Fibroblast of lung (primary cell): ENCODE data around the gene ADAM23. TPM values are rescaled to one million over a fixed set of nuclear protein-coding genes. Genes with fewer than 3 reads are reported as not detected.

Experiments used
- DNase-seq, 2 donors: peaks; one replicate each; pipeline versions ENCODE4 v3.0.0 to v3.0.0-alpha.2; 2010; ENCODE audit warnings: low read depth in 2 of 2
- H2AFZ ChIP-seq: 2 replicates; pipeline ENCODE4 v1.5.1; 2012; ENCODE audit warnings: low read length, control low read depth, inconsistent platforms
- H3K27ac ChIP-seq: 2 replicates; pipeline ENCODE4 v1.5.1; 2011; ENCODE audit warnings: low read length, control low read depth; ENCODE audit not compliant: insufficient read depth
- H3K27me3 ChIP-seq: 2 replicates; pipeline ENCODE4 v1.5.1; 2011; ENCODE audit warnings: mild to moderate bottlenecking, low read length; ENCODE audit not compliant: control insufficient read depth, insufficient read depth
- H3K36me3 ChIP-seq: 2 replicates; pipeline ENCODE4 v1.5.1; 2011; ENCODE audit warnings: low read length; ENCODE audit not compliant: control insufficient read depth, insufficient read depth
- H3K4me1 ChIP-seq: 2 replicates; pipeline ENCODE4 v1.5.1; 2011; ENCODE audit warnings: low read length; ENCODE audit not compliant: control insufficient read depth, insufficient read depth; ENCODE audit errors: extremely low read depth
- H3K4me2 ChIP-seq: 2 replicates; pipeline ENCODE4 v1.5.1; 2011; ENCODE audit warnings: low read length, control low read depth; ENCODE audit not compliant: insufficient read depth; ENCODE audit errors: extremely low read depth
- H3K4me3 ChIP-seq, 4 experiments: fragments of 200-600 bp in 1 of 4; sonication (generic) in 1 of 4; replicated peaks in 1 of 4; 2 replicates each; pipeline ENCODE4 v1.5.1; 2011 to 2016; ENCODE audit warnings: low read length in 4 of 4, low read depth in 3 of 4, mild to moderate bottlenecking in 3 of 4, control low read depth in 2 of 4, inconsistent platforms in 1 of 4, mixed read lengths in 1 of 4; ENCODE audit not compliant: insufficient read depth in 1 of 4; ENCODE audit errors: control extremely low read depth in 1 of 4
- H3K79me2 ChIP-seq: 2 replicates; pipeline ENCODE4 v1.5.1; 2012; ENCODE audit warnings: mild to moderate bottlenecking, low read length, inconsistent platforms; ENCODE audit not compliant: control insufficient read depth, insufficient read depth
- H3K9ac ChIP-seq: 2 replicates; pipeline ENCODE4 v1.5.1; 2011; ENCODE audit warnings: mild to moderate bottlenecking, low read length, control low read depth; ENCODE audit not compliant: insufficient read depth
- H3K9me3 ChIP-seq: 2 replicates; pipeline ENCODE4 v1.5.1; 2012; ENCODE audit warnings: low read depth, low read length; ENCODE audit not compliant: control insufficient read depth, insufficient read depth
- H4K20me1 ChIP-seq: 2 replicates; pipeline ENCODE4 v1.5.1; 2011; ENCODE audit warnings: low read length; ENCODE audit not compliant: control insufficient read depth, insufficient read depth; ENCODE audit errors: extremely low read depth
- EZH2 ChIP-seq: IDR thresholded peaks from 2 replicates; pipeline ENCODE4 v1.5.1; 2012; ENCODE audit warnings: low read length, control low read depth, mild to moderate bottlenecking; ENCODE audit errors: missing control alignments
- polyA plus RNA-seq, 2 donors: library from polyadenylated mRNA; depleted of rRNA in 1 of 2; stranded (reverse) in 1 of 2; unstranded in 1 of 2; fragments of >200 nt; gene quantifications; 2 replicates each; pipeline ENCODE4 v1.2.1, GENCODE V29; 2011 to 2012; ENCODE audit warnings: missing spikeins in 1 of 2
- total RNA-seq: library from RNA; depleted of rRNA; stranded (reverse); fragments of >200 nt; gene quantifications from 2 replicates; pipeline ENCODE4 v1.2.1, GENCODE V29; 2014
- TF ChIP-seq, protein P1 (sequence below), 2 donors: IDR thresholded peaks in 1 of 2; conservative IDR thresholded peaks in 1 of 2; 1 replicate in 1 of 2; 2 replicates in 1 of 2; pipeline ENCODE4 v1.5.1; 2011 to 2012; ENCODE audit warnings: low read length in 2 of 2, control low read depth in 1 of 2, inconsistent platforms in 1 of 2, low read depth in 1 of 2, mild to moderate bottlenecking in 1 of 2

Gene ADAM23
- total and polyA plus RNA-seq, 2 donors (not counting 1 experiment from before 2014, with no cell fraction given) = 2.3 to 2.7 TPM

DNA sequence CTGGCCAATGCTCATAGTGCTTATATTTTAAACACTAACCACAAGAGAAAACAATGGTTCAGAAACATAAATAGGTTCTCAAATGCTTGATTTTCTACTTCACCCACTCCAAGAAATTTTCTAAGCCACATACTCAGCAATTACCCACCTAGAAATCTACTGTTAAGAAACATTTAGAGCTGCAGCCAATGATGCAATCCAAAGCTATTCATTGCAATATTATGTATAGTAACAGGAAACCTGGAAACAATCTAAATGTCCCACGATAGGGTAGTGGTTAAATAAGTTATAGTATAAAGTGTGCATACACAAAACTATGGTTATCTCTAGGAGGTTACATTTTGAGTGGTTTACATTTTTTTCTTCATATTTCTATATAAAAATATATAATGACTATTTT is 204.7 kb downstream of the ADAM23 start:
- H3K4me3 ChIP-seq = no peak overlapping the region
- H3K36me3 ChIP-seq = no peaks in the 10 kb centered on the region
- no peak overlapping the region for H3K9ac ChIP-seq
- H2AFZ ChIP-seq = no peak overlapping the region
- H3K27ac ChIP-seq = no peak overlapping the region
- no peaks in the 10 kb centered on the region for H4K20me1 ChIP-seq
- no peaks in the 10 kb centered on the region for H3K79me2 ChIP-seq
- no peaks in the 10 kb centered on the region for H3K9me3 ChIP-seq
- H3K27me3 ChIP-seq = no peaks in the 10 kb centered on the region
- TF ChIP-seq, protein P1, sequence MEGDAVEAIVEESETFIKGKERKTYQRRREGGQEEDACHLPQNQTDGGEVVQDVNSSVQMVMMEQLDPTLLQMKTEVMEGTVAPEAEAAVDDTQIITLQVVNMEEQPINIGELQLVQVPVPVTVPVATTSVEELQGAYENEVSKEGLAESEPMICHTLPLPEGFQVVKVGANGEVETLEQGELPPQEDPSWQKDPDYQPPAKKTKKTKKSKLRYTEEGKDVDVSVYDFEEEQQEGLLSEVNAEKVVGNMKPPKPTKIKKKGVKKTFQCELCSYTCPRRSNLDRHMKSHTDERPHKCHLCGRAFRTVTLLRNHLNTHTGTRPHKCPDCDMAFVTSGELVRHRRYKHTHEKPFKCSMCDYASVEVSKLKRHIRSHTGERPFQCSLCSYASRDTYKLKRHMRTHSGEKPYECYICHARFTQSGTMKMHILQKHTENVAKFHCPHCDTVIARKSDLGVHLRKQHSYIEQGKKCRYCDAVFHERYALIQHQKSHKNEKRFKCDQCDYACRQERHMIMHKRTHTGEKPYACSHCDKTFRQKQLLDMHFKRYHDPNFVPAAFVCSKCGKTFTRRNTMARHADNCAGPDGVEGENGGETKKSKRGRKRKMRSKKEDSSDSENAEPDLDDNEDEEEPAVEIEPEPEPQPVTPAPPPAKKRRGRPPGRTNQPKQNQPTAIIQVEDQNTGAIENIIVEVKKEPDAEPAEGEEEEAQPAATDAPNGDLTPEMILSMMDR (conservative IDR thresholded peaks at IDR 0.05 in 1 of 2, IDR thresholded peaks at IDR 0.05 in 1 of 2; ENCODE audit: low read depth in 1 of 2, low read length in 2 of 2) = no peak
- peak in 1 of 2 donors; percentile 41 for DNase-seq
- H3K4me1 ChIP-seq = no peaks in the 10 kb centered on the region
- no peak overlapping the region for H3K4me2 ChIP-seq

DNA sequence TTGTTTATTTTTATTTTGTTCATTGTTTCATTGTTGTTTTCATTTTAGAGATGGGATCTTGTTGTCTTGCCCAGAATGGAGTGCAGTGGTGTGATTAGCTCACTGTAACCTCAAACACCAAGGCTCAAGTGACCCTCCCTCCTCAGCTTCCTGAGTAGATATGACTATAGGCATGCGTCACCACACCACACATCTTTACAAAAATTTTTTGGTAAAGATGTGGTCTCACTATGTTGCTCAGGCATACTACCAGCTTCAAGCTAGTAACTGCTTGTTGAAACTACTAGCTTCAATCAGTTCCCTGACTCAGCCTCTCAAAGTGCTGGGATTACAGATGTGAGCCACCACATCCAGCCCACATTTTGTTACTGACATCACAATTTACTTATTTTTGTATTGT is 213.8 kb downstream of the ADAM23 start:
- Histone ChIP-seq H3K27ac (no peak overlapping the region), H2AFZ (no peak overlapping the region), H3K4me2 (no peak overlapping the region), H3K9me3 (no peaks in the 10 kb centered on the region), H3K79me2 (no peaks in the 10 kb centered on the region), H4K20me1 (no peaks in the 10 kb centered on the region), H3K27me3 (no peaks in the 10 kb centered on the region), H3K4me3 (no peak overlapping the region), H3K36me3 (no peaks in the 10 kb centered on the region), H3K9ac (no peak overlapping the region), H3K4me1 (no peaks in the 10 kb centered on the region)
- TF ChIP-seq EZH2 = no peak
- TF ChIP-seq, protein P1 (conservative IDR thresholded peaks at IDR 0.05 in 1 of 2, IDR thresholded peaks at IDR 0.05 in 1 of 2; ENCODE audit: low read depth in 1 of 2, low read length in 2 of 2) = no peak
- no peak for DNase-seq

DNA sequence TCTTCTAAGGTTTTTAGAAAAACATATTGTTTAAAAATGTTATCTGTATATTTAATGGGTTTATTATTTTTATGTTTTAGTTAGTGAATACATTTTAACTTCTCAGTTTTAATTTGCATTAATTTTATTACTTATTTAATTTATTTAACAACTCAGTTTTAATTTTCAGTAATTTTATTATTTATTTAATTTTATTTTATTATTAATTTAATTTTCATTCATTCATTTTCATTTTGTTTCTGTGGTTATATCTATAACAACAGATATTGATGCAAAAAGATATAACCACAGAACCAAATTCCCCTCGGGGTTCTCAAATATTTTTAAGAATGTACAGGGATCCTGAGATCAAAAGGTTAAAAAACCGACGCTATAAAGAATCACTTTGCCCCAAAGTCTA is 221.9 kb downstream of the ADAM23 start:
- H3K27me3 ChIP-seq = no peaks in the 10 kb centered on the region
- H3K79me2 ChIP-seq = no peaks in the 10 kb centered on the region
- H3K4me1 ChIP-seq = no peaks in the 10 kb centered on the region
- H3K36me3 ChIP-seq = no peaks in the 10 kb centered on the region
- H3K27ac ChIP-seq = no peak overlapping the region
- H3K4me2 ChIP-seq = no peak overlapping the region
- DNase-seq = no peak
- no peaks in the 10 kb centered on the region for H3K9me3 ChIP-seq
- H3K4me3 ChIP-seq = no peak overlapping the region
- H3K9ac ChIP-seq = no peak overlapping the region
- TF ChIP-seq EZH2 = no peak
- TF ChIP-seq, protein P1 (conservative IDR thresholded peaks at IDR 0.05 in 1 of 2, IDR thresholded peaks at IDR 0.05 in 1 of 2; ENCODE audit: low read depth in 1 of 2, low read length in 2 of 2) = no peak
- H2AFZ ChIP-seq = no peak overlapping the region
- H4K20me1 ChIP-seq = no peaks in the 10 kb centered on the region

Other genes with a start within 250 kb of the ADAM23 start
- gene ZDBF2, start 168.9 kb upstream of the ADAM23 start, total RNA-seq = 11.6 TPM in 2 replicates
- gene ZDBF2, start 168.9 kb upstream of the ADAM23 start, polyA plus RNA-seq = 2.4 and 6.3 TPM in 2 replicates
- not detected in 2 replicates for gene FAM237A, start 199.0 kb downstream of the ADAM23 start, total RNA-seq
- not detected in 2 replicates for gene FAM237A, start 199.0 kb downstream of the ADAM23 start, polyA plus RNA-seq